Epithelial cell of esophagus (primary cell): ENCODE measurements around the gene PXN.
"Not testable (repeated sequence)": the region's sequence is repeated elsewhere in the genome, so short reads cannot be mapped to it uniquely, and the experiment has no call there.

Experiments used
- DNase-seq: peaks from one replicate; pipeline ENCODE4 v3.0.0; 2010; ENCODE audit warnings: low read depth
- H3K4me3 ChIP-seq: 2 replicates; pipeline ENCODE4 v1.5.1; 2011; ENCODE audit warnings: mild to moderate bottlenecking, low read length, control low read depth
- TF ChIP-seq, protein P1 (sequence below): IDR thresholded peaks from 2 replicates; pipeline ENCODE4 v1.5.1; 2011; ENCODE audit warnings: low read depth, mild to moderate bottlenecking, low read length, control low read depth, inconsistent platforms; ENCODE audit not compliant: insufficient read depth; ENCODE audit errors: missing control alignments

Gene PXN

DNA sequence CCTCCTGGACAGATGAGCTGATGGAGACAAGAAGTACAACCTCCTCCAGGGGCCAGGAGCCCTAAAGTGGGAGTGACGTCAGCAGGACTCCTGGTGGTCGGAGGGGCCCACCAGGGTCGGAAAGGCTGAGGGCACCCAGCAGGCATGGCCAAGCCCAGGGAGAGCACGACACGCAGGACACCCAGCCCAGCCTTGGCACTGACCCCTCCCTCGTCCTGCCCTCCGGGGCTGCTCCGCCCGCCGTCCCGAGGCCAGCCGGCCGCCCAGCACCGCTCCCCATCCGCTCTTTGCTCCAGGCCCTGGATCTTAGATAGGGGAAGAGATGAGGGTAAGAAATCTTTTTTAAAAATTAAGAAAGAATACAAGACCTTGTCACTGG lies 50.2 kb downstream of the PXN start:
- H3K4me3 ChIP-seq, result no peak overlapping the region
- no peak for DNase-seq
- TF ChIP-seq, protein P1, sequence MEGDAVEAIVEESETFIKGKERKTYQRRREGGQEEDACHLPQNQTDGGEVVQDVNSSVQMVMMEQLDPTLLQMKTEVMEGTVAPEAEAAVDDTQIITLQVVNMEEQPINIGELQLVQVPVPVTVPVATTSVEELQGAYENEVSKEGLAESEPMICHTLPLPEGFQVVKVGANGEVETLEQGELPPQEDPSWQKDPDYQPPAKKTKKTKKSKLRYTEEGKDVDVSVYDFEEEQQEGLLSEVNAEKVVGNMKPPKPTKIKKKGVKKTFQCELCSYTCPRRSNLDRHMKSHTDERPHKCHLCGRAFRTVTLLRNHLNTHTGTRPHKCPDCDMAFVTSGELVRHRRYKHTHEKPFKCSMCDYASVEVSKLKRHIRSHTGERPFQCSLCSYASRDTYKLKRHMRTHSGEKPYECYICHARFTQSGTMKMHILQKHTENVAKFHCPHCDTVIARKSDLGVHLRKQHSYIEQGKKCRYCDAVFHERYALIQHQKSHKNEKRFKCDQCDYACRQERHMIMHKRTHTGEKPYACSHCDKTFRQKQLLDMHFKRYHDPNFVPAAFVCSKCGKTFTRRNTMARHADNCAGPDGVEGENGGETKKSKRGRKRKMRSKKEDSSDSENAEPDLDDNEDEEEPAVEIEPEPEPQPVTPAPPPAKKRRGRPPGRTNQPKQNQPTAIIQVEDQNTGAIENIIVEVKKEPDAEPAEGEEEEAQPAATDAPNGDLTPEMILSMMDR, result no peak

DNA sequence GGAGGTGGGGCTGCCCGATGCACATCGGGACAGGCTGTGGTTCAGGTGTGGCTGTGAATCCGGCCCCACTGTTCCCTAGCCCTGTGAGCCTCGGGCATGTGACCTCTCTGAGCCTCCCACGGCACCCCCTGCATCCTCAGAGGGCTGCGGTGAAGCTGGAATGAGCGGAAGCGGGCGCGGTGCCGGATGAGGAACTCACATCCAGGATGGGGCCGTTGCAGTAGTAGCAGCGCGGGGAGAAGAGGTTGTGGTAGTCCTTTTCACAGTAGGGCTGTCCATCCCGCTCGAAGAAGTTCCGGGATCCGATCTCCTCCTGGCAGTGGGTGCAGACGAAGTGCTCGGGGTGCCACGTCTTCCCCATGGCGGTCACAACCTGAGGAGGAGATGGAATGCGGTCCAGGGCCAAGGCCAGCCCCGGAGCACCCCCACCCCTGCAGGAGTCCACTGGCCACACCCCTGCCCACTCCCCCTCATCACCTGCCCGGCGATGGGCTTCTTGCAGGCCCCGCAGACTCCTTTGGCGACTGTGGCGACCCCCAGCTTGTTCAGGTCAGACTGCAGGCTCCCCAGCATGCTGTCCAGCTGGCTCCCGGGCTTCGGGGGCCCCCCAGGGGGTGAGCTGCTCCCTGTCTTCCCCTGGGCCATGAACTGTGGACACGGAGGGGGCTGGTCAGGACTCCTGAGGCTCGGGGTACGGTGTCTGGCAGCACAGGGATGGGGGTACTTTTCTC lies 50.7 kb downstream of the PXN start:
- no peak overlapping the region for H3K4me3 ChIP-seq
- TF ChIP-seq, protein P1, result no peak
- DNase-seq, result no peak

DNA sequence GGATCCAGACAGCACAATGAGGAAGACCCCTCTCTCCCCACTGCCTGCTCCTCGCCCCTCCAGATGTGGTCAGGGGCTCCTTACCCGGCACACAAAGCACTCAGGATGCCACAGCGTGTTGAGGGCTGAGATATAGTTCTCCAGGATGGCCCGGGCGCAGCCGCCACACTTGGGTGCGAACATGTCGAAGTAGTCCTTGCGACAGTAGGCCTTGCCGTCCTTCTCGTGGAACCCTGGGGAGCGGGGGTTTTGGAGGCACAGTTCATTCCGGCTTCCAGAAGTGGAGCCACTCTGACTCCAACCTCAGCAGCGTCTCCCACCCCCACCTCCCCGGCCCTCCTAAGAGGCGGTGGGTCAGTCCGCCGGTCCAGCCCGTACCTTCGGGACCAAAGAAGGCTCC lies 51.8 kb downstream of the PXN start:
- DNase-seq, result no peak
- TF ChIP-seq, protein P1, result no peak
- H3K4me3 ChIP-seq, result no peak overlapping the region

DNA sequence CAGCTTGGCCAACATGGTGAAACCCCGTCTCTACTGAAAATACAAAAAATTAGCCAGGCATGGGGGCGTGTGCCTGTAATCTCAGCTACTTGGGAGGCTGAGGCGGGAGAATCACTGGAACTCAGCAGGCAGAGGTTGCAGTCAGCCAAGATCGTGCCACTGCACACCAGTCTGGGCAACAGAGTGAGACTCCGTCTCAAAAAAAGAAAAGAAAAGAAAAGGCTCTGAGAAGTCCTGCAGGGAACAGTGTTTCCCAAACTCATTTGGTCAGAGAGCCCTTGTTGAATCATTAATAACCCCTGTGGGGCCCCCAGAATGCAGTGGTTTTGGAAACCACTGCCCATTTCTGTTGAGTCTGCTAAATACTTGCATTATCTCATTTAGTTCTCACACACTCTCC lies 52.3 kb downstream of the PXN start:
- not testable (repeated sequence) for H3K4me3 ChIP-seq, DNase-seq

DNA sequence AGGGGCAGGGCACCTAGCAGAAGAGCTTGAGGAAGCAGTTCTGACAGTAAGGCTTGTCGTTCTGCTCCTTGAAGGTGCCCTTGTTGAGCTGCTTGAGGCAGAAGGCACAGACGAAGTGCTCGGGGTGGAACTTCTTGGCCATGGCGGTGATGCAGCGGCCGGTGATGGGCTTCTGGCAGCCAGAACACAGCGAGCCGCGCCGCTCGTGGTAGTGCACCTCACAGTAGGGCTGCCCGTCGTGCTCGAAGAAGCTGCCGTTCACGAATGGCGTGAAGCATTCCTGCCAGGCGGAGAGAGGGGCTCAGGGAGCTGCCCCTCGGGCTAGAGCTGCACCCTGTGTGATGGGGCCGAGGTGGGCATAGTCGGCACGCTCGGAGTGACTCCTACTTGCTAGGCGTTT lies 53.2 kb downstream of the PXN start:
- no peak overlapping the region for H3K4me3 ChIP-seq

DNA sequence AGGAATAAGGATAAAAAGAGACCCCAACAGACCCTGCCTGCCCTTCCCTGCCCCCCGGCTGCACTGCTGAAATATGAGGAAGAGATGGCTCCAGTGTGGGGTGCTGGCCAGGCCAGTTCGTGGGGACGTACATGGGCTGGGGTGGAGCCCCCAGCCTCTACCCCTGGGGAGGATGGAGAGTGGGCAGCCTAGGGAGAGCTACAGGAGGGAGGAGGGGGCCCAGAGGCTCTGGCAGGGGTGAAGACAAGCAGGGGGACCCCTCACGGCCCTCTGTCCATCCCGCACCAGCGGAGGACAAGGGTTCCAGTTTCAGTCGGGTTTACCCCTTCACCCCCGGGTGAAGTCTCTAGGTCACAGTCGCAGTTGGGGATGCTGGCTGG lies 53.6 kb downstream of the PXN start:
- DNase-seq, result no peak
- no peak overlapping the region for H3K4me3 ChIP-seq
- TF ChIP-seq, protein P1, result no peak

More for the DNA sequence above, 53.2 kb downstream of the PXN start:
- TF ChIP-seq, protein P1, result no peak
- DNase-seq, result no peak

DNA sequence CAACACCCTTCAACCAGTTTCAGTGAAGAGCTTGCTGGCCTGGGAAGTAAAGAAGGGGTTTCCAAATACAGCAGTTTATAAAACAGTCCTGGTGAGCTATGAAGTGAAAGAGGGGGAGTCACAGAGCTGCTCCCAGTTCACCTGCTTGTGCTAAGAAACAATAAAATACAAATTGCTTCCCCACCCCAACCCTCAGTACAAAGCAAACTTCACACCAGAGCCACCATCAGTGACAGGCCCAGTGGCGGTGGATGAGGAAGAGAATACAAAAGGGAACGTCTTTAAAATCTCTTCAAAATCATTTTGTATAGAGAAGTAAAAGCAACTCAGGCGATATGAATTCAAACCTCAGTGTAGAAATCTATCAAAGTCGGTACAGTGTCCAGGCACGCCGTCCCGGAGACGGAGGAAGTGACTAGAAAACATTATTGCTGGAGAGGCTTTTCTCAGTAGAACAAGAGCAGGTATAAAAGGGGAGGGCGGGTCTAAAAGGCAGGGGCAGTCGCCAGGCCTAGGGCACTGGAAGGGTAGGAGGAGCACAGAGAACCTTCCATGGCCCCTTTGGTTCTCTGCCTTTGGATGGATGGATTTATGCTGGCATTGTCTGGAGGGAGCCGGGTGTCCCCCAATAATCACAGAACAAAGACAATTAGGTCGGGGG lies 54.2 kb downstream of the PXN start:
- no peak for DNase-seq
- H3K4me3 ChIP-seq, result no peak overlapping the region
- TF ChIP-seq, protein P1, result no peak
